NOMO-1 treated with DMSO at 0.1 percent for 48 hours (cell line): ENCODE results near the gene PITPNC1.
"Not testable (repeated sequence)": the region's sequence is repeated elsewhere in the genome, so short reads cannot be mapped to it uniquely, and the experiment has no call there.

Source experiments
- DNase-seq: peaks from one replicate; lab custom pipeline; 2025; ENCODE audit not compliant: unreplicated experiment; lab: John Stamatoyannopoulos, UW

The PITPNC1 gene

DNA sequence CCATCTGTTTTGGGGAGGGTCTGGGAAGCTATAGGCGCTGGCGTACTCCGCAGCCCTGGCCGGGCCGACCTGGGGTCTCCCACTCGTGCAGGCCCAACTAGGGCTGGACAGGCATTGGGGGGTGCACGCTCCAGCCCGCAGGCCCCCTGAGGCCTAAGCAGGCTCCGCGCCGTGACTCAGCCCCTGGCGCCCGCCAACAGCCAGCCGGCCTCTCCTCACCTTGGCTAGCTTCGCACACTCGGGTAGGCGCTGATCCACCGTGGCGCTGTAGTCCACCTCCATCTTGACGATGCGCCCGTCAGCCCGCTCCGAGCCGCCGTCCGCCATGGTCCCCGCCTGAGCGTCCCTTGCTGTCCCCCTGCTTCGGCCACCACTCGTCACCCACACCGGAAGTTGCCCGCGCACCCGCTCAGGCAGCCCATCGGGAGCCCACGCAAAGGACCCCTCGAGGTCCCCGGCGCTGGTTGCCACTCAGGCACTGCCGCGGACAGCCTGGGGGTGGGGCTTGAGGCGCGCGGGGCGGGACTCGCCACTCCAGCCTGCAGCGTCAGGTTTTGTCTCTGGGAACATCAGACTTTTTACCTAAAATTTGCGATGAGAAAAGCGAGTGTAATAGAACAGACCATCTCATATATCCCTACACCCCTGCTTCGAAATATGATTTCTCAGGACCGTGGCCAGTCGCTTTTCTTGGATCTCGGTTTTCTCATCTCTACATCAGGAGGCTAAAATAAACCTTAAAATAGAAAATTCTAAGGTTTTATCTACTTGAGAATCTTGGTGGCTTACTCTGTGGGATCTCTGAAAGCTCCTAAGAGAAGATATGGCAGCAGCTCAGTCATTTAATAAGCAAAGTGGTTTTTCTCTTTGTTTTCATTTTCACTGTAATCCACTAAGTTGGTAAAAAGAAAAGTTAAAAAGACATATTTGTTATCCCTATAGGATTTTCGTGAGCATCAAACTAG, 10.6 kb upstream of the PITPNC1 start, which contains the start of gene PSMD12:
Gene PSMD12 (minus strand): TSS at position 385 of the 965 bp plus-strand sequence. CDS start 58 bp downstream, at position 327.
- DNase-seq, result peak; percentile 81

DNA sequence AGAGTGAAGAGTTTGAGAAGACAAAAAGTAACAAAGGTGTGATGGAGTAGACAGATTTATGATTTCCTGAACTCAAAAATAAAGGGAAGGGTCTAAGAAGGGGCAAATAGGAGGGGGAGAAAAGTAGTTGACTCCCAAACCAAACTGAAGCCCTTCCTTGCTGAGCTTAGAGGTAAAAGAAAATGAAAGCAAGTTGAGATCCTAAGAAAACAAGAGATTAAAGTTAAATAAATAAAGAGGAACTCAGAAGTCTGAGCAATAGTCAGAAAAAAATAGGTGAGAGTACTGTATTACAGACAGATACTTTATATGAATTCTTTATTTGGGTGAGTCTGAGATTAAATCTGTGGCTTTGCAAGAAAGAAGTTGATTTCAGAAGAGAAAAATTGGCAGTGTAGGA, 7.4 kb upstream of the PITPNC1 start:
- DNase-seq, result no peak

DNA sequence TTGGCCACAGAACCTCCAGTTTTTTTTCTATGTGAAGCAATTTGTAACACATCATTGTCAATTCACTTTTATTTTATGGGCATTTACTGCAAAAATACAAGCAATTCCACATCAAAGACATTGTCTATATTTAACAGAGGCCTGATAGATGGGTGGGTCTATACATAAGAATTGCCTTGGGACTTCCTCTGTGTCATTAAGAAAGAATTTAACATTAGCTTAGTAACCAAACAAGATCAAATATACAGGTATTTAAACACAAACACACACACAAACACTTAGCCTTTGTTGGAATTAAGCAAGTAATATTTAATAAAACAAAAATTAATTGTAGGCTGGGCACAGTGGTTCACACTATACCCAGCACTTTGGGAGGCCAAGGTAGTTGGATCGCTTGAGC, 4.3 kb upstream of the PITPNC1 start:
- DNase-seq, result no peak

DNA sequence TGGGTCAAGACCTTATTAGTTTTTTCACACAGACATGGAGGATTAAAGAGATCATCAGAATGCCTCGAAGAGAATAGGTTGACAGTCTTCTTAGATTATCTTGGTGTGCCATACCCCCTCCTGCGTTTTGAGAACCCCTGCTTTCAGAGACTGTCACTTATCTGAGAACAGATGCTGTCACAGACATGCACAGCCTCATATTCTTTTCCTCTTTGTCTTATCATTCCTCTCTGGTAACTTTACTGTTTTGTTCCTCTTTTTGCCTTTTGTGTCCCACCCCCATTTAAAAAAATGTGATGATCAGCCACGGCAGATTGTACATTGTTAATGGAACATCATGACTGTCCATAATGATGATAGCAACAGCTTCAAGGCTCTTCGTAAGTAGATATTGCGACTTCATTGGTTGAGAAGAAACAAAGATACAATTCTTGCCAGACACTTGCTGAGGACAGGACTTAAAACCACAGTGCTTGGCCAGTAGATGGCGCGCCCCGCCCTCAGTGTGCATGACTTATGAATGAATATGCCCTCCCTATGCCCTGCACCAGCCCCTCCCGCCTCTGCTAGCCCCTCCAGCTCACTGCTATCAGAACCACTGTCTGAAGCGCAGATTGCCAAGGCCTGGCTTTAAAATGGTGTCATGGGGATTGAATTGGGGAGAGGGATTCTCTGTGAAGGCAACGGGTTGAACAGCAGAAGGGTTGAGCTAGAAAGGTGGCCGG, 2.6 kb upstream of the PITPNC1 start:
- DNase-seq, result peak; percentile 90

DNA sequence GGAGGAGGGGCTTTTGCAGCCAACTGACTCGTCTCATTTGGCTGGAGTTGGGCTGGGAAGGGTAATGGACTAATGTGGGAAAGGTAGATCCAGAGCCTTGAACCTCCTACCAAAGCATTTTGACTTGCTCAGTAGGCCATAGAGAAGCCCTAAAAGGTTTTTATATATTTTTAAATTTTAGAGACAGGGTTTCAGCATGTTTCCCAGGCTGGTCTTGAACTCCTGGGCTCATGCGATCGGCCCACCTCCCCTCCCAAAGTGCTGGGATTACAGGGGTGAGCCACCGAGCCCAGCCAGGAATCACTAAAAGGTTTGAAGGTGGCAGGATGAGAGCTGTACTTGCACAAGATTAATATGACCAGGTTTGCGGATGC, 2.0 kb upstream of the PITPNC1 start:
- no peak for DNase-seq

DNA sequence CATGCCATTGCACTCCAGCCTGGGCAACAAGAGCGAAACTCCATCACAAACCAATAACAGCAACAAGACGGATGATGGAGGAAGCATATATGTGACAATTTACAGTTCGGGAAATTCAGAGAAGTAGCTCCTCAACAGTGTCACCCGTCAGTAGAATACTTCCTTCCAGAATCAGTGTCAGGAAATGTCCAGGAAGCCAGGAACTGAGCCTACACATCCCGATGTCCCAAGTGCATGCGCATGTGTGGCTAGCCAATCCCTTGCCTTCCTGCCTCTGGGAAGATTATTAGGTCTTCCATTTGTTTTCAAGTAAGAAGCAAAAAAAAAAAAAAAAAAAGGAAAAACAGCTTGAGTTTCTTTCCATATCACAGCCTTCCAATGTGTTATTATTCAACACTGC, 1.4 kb upstream of the PITPNC1 start:
- no peak for DNase-seq

DNA sequence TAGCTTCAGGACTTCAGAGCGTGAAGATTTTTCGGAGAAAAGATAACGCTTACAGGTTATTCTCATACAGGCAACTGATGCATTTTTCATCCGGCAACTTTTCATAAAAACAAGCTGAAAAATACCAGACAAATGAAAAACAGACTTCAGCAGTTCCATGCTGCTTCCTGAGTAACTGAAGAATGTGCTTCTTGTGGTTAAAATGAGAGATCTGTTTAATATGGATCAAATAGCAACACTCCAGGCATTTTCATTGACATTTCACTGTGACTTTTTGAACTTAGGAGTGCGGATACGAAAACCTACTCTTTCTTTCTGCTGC, 705 bp upstream of the PITPNC1 start:
- no peak for DNase-seq

DNA sequence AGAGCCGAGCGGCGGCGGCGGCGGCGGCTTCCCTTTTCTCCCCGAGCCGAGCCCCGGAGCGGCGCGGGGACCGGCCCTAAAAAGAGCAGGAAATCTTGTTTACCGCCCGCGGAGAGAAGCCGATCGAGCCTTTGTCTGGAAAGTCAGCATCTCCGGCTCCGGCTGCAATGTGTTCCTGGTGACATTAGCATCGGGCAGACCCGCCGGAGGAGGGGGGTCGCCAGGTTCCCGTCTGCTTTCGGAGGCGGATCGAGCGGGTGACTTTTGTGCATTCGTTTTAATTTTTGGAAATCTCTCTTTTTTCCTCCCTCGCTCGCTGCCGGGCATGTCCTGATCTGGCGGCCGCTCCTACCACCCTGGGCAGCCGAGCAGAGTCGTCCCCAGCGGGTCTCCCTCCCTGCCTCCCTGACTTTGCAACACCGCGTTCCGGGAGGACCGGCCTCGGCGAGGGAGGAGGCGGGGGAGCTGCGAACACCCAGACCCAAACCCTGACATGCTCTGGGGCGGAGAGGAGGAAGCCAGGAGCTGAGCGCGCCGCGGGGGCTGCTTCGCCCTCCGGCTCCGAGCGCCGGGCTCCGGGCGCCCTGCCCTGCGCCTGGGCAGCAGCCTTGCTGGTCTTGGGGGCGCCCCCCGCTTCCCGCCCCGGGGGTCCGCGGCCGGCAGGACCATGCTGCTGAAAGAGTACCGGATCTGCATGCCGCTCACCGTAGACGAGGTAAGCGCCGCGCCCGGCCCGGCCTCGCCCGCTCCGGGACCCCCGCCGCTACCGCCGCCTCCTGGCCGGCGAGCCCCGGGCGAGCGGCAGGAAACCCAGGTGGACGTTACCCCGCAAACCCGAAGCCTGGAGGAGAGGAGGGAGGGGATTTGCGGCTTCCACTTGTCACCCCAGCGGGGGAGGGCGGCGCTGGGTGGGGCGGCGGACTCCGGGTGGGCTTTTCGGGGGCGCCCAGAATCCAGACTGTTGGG, 690 bp downstream of the PITPNC1 start:
- peak; percentile 37 for DNase-seq

DNA sequence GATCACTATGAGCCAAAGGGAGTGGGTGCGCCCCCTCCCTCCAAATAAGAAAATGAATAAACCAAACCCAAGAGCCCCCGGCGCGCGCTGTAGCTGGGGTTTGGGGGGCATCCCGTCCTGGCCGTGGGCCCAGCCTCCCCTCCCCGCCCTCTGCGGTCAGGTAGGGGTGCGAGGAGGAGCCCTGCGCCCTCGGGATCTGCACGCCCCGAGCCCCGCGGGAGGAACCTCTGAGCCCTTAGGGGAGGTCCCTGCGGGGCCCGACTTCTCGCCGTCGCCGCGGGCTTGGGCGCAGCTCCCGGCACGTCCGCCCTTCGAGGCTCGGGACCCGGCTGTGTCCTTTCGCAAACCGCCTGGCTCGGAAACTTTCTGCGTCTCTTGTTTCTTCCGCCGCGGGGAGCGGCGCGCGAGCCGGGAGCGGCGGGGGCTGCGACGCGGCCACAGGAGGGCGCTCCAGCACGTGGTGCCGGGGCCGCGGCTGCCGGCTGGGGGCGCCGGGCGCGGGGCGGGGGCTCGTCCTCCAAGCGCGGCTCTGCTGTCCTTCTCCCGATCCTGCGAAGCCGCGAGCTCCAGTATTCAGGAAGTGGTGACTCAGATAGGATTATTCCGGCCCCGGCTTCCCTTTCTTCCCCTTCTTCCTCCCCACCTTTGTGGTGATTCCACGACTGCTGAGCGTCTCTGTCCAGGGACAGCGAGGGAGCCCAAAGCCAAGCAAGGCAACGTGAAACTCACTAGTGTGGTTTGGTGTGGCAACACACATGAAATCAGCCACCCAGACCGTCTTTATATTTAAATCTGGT, 1.6 kb downstream of the PITPNC1 start:
- peak; percentile 73 for DNase-seq

DNA sequence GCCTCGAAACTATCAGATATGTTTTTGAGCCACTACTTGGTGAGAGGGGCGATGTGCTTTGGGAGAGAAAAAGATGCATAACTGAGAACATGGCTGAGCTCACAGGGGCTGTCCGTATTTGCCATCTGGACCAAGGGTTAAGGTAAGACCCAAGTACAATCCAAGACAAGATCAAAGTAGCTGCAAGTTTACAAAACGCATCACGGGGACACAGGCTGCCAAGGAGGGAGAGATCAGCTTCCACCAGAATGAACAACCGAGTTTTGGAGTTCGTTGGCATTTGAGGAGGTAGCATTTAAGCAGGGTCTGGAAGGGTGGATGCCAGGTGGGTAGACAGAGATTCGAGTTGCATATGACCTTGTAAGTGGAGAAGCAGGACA, 2.2 kb downstream of the PITPNC1 start:
- DNase-seq, result no peak

DNA sequence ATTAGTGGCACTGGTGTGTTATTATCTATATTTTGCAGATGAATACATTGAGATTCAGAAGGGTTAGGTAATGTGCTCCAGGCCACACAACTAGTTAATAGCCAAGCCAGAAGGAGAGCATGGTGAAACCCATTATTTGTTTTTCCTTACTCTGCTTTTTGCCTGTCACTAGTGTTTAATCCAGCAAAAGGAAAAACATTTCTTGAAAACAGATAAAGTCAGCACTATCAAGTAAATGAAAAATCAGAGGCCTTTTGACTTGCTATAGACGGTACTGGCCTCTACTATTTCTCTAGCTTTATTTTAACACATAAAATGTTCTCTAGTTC, 4.8 kb downstream of the PITPNC1 start:
- no peak for DNase-seq

DNA sequence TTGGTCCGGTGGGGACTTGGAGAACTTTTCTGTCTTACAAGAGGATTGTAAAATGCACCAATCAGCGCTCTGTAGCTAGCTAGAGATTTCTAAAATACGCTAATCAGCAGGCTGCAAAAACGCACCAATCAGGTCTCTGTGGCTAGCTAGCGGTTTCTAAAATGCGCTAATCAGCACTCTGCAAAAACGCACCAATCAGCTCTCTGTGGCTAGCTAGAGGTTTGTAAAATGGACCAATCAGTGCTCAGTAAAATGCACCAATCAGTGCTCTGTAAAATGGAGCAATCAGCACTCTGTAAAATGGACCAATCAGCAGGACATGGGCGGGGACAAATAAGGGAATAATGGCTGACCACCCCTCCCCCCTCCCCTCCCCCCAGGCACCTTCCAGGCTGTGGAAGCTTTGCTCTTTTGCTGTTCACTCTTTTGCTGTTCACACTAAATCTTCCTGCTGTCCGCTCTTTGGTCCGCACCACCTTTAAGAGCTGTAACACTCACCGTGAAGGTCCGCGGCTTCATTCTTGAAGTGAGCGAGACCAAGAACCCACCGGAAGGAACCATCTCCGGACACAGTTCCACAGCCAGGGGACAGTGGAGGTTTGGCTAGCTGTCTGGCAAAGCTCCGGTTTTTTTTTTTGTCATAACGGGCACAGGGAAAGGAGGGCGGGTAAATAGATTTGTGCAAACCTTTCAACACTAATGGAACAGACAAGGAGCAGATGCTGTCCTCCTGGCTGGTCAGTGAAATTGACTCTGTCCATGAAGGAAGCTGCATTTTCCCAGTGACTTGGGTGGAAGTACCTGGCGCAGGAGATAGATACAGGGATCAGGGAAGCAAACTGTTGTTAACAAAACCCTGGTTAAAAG, 8.3 kb downstream of the PITPNC1 start:
- no peak for DNase-seq

DNA sequence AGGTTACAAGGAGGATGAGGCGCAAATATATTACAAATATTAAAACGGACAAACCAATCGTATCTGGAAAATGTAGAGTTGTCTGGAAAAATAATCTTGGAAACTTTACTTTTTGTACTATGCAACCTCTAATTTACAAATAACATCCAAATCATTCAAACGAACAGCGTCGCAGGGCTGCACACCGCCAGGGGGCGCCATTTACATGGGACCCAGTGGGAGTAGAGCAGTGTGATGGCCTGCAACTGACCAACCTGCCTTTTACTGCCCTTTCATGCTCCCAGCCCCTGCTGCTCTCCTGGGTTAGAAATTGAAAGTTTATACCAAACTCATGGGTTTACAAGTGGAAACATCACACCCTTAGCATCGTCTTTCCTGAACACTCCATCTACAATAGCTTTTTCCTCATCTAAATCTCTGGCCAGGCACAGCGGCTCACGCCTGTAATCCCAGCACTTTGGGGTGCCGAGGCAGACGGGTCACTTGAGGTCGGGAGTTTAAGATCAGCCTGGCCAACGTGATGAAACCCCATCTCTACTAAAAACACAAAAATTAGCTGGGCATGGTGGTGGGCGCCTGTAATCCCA, 10.0 kb downstream of the PITPNC1 start:
- DNase-seq, result peak; percentile 43

DNA sequence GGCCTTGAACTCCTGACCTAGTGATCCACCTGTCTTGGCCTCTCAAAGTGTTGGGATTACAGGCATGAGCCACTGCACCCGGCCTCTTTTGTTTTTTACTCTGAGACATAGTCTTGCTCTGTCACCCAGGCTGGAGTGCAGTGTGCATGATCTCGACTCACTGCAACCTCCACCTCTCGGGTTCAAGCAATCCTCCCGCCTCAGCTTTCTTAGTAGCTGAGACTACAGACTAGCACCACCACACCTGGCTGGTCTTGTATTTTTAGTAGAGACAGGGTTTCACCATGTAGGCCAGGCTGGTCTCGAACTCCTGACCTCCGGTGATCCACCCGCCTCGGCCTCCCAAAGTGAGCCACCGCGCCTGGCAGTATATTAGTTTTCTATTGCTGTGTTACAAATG, 11.5 kb downstream of the PITPNC1 start:
- not testable (repeated sequence) for DNase-seq

DNA sequence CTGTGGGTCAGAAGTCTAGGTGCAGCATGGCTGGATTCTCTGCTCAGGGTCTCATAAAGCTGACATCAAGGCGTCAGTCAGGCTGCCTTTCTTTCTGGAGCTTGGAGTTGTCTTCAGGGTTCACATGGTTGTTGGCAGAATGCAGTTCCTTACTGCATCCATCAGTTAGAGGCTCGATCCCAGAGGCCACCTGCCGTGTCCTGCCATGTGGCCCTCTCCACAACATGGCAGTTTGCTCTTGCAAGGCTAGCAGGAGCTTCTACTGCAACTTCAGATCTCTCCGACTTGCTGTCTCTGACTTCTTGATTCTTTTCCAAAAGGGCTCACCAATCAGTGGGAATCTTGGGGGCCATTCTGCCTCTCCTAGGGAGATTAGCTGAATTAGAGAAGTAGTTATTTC, 11.9 kb downstream of the PITPNC1 start:
- DNase-seq, result no peak

DNA sequence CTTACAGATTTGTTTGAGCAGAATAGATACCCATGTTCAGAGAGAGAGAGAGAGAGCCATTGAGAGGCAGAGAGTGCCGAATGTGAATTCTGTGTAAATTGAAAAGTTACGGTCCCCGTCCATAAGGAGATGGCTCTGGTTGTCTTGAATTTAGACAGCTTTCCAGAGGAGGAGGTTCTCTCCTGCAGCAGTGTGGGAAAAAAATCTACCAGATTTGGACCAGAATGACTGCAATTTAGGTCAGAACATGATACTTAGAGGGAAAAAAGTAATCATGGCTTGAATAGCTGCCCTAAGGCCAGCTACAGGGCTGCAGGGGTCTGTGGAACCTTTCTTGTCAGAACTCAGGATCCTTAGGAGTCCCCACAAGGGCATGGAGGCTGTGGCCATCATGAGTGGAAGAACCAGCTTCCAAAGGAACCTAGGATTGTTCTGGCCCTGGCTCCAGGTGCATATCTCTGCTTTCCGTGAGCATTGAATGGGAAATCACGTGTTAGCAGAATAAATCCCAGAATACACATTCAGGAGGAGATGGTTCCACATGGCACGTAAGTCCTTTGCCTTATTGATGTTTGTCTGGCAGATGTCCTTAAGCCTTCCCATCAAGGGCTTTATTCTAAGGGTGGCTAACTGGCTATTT, 13.0 kb downstream of the PITPNC1 start:
- no peak for DNase-seq

DNA sequence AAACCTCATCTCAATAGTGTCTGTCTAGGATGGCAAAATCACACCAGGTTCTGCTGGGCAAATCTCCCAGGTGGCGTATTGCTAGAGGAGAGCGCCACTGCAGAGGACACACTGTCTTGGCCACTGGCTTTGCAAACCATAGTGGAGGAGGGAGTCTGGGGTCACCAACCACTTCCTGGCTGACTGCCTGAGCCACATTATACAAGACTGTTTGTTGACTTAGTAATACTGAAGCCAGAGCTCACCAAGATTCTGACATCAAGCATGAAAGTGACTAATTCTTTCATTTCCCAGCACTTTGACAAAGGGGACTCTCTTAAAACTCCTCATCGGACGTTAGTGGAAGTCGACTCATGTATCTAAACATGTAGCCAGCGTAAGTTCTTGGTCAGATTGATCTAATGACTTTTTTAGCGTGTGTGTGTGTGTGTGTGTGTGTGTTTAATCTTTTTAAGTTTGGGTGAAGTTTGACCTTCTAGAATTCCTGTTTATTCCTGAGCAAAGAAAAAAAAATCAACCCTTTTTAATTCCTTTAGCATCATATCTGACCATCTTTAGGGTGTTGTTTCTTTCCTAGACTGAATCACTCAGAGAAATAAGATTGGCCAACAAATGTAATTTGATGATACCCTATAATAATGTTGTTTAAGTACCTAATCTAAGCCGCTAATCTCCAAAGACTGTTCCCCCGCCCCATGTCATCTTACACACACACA, 13.7 kb downstream of the PITPNC1 start:
- no peak for DNase-seq

DNA sequence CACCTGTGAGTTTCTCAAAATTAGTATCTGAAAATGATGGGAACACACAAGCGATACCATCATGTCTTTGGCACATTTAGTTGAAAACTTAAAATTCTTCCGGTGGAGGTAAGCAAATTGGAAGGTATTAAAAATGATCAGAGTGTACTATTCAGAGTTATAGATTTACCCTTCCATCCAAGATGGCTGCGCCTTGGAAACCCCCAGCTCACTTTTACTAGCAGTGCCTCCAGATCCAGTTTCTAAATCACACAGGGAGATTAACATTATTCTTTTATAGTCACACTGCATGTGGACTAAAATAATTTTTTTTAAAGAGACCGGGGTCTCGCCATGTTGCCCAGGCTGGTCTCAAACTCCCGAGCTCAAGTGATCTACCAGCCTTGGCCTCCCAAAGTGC, 15.0 kb downstream of the PITPNC1 start:
- DNase-seq, result no peak
